Upper lobe of left lung (tissue), 4 donors: ENCODE data around the gene GRHL3.

ENCODE experiments used
- CTCF ChIP-seq, 6 experiments: fragments of 450-650 bp in 4 of 6; fragments of 200-600 bp in 2 of 6; sonication (generic) in 2 of 6; IDR thresholded peaks; one replicate each; pipeline ENCODE4 v1.5.1; 2016 to 2019; ENCODE audit warnings: antibody characterized with exemption in 6 of 6
- POLR2A ChIP-seq, 4 donors: fragments of 450-650 bp; IDR thresholded peaks; one replicate each; pipeline ENCODE4 v1.5.1; 2016 to 2017; ENCODE audit warnings: antibody characterized with exemption in 4 of 4, mild to moderate bottlenecking in 2 of 4
- POLR2AphosphoS5 ChIP-seq, 2 donors: sonication (generic); formaldehyde crosslinking; IDR thresholded peaks; one replicate each; pipeline ENCODE4 v1.5.1; 2017; ENCODE audit warnings: antibody characterized with exemption in 2 of 2

GRCh38 chr1:24393892-24394291 is 74.7 kb downstream of the GRHL3 start:
- TF ChIP-seq POLR2A (IDR thresholded peaks at IDR 0.05) (no peak), CTCF (IDR thresholded peaks at IDR 0.05) (no peak), POLR2AphosphoS5 (IDR thresholded peaks at IDR 0.05) (no peak)
